Activated CD4-positive, alpha-beta T cell treated with anti-CD3 and anti-CD28 coated beads, Interleukin-2, amount 50 U/mL, for 16 hours (primary cell): Measurements from ENCODE around the gene PNMA8A.
"Not testable (repeated sequence)": the region's sequence is repeated elsewhere in the genome, so short reads cannot be mapped to it uniquely, and the experiment has no call there.

Experiments
- DNase-seq: peaks from one replicate; pipeline ENCODE4 v3.0.0-alpha.2; 2020

The PNMA8A gene

DNA sequence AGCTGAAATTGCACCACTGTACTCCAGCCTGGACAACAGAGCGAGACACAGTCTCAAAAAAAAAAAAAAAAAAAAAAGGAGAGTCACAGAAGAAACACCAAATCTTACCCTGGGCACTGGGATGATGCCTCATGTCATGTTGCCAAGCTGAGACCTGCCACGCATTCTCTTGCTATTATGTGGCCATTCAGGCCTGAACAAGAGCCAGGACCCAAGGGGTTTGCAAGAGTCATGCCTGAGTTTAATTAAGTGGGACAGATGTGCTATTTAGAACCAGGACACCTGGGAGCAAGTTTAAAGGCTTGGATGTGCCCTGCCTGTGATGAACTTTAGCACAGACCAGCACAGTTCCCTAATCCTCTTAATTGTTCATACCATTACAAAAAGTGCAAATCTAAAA lies 9.8 kb downstream of the PNMA8A start:
- DNase-seq, result no peak

DNA sequence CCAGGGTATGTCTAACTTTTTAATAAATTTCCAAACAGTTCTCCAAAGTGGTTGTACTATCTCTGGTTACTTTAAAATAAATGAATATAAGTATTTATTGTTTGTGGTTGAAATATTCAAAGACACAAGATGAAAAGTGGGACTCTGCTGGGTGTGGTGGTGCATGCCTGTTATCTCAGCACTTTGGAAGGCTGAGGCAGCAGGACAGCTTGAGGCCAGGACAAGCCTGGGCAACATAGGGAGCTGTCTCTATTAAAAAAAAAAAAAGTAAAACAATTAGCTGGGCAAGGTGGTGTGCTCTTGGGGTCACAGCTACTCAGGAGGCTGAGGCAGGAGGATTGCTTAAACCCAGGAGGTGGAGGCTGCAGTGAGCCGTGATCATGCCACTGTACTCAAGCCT lies 10.4 kb downstream of the PNMA8A start:
- DNase-seq, result no peak

DNA sequence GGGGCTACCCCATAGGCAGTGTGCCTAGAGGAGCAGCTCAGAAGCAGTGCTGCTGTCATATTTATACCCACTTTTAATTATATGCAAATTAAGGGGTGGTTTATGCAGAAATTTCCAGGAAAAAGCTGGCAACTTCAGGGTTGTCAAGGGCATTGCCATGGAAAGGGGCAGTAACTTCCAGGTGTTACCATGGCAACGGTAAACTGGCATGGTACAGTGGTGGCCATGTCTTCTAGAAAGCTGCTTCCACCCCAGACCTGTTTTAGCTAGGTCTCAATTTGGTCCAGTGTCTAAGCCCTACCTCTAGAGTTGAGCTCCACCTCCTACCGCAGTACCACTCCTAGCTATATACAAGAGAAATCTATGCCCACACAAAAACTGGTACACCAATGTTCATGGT lies 11.3 kb downstream of the PNMA8A start:
- DNase-seq, result no peak

DNA sequence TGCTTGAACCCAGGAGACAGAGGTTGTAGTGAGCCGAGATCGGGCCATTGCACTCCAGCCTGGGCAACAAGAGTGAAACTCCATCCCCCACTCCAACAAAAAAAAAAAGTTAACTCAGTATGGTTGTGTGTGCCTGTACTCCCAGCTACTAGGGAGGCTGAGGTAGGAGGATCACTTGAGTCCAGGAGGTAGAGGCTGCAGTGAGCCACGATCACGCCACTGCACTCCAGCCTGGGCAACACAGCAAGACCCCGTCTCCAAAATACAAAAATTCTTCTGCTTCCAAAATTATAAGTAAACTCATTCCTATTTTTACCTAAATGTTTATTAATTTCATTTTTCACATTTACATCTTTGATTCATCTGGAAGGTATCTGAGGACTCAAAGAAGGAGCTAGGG lies 14.4 kb downstream of the PNMA8A start:
- no peak for DNase-seq

DNA sequence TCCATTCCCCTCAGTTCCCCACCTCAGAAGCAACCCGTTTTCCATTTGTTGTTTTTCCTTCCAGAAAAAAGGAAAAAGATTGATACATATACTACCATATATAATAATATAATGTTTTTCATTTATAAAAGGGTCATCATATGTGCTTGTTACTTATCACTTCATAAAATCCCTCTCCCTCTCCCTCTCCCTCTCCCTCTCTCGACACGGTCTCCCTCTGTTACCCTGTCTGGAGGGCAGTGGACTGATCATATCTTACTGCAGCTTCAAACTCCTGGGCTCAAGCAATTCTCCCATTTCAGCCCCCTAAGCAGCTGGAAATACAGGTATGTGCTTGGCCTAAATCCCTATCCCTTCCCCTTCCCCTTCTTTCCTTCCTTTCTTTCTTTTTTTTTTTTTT lies 17.1 kb downstream of the PNMA8A start:
- no peak for DNase-seq

DNA sequence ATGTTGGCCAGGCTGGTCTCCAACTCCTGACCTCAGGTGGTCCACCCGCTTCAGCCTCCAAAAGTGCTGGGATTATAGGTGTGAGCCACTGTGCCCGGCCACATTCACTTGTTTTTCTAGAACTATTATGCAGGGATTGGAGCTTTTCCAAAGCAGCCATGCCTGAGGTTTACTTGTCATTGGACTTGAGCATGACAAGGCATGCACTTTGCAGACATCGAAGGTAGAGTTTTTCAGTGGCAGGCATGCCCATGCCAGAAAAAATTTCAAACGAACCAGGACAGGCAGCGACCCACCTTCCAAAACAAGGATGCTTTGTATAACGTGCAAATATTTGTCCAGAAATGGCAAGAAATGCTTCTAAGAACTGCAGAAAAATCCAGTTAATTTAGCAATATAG lies 17.7 kb downstream of the PNMA8A start:
- no peak for DNase-seq

DNA sequence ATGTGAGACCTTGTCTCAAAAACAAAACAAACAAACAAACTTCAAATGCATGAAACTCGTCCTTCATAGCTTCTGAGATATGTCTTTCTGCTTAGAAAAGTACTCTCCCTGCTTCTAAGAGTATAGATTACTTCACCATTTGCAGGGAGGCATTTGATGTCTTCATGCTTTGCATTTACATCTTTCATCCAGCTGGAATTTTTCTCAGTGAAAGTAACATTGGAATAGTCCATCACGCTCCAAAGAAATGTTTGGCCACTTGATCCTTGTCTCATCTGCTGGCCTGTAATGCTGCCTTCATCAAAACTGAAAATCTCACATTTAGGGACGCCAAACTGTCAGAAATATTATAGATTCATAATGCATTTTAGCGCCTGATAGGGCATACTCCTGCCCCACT lies 19.2 kb downstream of the PNMA8A start:
- DNase-seq, result no peak

DNA sequence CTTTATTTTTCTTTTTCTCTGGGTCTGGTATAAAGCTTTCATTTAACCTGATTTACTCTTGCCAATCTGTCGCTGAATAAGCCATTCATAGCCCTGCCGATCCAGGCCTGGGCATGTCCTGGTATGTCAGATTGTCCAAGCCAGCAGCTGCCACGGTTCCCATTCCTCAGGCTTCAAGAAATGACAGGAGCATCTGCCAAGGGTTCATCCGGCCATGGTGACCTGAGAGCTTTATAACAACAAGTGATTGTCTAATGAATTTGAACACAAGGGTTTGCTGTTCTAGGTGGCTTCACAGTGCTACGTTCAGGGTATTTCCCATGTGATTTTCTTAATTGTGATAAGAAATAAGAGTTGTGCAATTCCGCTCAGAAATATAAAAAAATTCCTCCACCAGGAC lies 20.0 kb downstream of the PNMA8A start:
- DNase-seq, result no peak

DNA sequence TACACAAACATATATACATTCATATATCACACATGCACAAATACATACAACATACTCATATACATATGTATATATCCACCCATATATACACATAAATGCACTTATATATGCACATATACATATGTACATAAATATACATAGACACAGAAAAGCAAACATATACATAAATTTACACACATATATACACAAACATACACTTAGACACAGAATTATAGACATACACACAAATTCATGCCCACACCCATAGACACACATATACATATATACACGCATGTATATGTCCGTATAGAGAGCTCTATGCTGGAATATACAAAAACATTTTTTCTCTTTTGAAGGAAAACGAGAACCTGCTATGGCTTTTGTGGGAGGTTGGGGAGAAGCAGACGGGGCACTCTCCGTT lies 20.6 kb downstream of the PNMA8A start:
- DNase-seq, result no peak

DNA sequence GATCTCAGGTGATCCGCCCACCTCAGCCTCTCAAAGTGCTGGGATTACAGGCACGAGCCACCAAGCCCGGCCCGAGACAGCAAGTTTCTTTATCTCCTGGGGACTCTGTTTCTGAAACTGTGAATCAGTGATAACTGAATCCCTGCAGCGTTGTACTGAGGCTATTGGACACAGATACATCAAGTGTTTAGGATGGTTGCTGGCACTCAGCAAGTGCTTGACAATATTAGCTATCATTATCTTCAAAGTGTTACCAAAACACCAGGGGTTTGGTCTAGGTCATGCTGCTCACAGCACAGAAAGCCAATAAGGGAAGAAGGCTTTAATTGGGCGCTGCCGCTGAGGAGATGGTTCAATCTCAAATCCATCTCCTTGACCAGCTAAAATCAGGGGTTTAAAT lies 22.1 kb downstream of the PNMA8A start:
- no peak for DNase-seq

DNA sequence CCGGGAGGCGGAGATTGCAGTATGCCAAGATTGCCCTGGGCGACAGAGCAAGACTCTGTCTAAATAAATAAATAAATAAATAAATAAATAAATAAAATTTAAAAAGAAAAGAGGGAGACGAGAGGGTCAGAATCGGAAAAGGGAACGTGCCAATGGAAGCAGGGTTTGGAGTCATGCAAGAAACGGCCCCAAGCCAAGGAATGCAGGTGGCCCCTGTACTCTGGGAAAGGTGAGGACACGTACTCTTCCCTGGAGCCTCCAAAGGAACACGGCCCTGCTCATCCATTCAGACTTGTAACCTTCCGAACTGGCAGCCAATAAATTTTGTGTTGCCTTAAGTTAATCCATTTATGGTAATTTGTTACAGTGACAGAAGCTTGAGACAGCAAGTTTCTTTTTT lies 22.8 kb downstream of the PNMA8A start:
- DNase-seq, result no peak

DNA sequence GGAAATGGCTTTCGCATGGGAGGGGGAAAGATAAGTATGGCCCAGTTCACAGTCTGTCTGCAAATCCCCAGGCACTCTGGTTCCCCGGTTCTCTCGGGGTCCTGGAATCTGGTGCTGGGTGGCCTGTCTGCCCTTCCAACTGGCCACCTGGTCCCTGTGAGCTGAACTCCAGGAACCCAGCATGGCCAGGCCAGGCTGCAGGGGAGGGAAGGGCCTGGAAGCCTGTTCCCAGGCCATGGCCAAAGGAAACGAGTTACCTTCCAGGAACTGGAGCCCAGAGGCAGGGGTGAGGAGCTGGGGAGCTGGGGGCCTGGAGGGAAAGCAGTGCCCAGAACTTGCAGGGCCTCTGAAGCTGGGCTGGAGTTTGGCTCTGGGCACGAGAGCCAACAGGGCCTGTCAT lies 23.5 kb downstream of the PNMA8A start:
- DNase-seq, result no peak

DNA sequence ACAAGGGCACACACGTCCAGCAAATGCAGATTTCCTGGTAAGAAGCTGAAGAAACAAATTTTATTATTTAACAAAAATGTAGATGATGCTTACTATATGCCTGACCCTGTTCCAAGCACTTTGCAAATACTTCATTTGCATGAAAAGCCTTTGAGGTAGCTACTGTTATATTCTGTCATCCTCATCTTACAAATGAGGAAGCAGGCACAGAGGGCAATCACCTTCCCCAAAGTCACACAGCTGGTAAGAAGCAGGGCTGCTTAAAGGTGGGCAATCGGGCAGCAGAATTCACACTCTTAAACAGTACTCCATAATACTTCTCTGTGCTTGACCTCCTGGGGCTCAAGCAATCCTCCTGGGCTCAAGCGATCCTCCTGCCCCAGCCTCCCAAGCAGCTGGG lies 24.4 kb downstream of the PNMA8A start:
- no peak for DNase-seq

DNA sequence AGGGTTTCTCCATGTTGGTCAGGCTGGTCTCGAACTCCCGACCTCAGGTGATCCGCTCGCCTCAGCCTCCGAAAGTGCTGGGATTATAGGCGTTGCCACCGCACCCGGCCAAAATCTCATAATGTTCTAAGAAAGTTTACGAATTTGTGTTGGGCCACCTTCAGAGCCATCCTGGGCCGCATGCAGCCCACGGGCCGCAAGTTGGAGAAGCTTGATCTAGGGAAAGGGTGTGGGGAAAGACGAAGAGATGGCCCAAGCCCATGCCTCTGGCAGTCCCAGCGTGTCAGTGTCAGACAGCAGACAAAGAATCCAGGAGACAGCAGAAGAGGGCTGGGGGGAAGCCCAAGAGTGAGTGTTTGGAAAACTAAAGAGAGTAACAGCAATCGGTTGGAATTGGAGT lies 25.3 kb downstream of the PNMA8A start:
- DNase-seq, result no peak

DNA sequence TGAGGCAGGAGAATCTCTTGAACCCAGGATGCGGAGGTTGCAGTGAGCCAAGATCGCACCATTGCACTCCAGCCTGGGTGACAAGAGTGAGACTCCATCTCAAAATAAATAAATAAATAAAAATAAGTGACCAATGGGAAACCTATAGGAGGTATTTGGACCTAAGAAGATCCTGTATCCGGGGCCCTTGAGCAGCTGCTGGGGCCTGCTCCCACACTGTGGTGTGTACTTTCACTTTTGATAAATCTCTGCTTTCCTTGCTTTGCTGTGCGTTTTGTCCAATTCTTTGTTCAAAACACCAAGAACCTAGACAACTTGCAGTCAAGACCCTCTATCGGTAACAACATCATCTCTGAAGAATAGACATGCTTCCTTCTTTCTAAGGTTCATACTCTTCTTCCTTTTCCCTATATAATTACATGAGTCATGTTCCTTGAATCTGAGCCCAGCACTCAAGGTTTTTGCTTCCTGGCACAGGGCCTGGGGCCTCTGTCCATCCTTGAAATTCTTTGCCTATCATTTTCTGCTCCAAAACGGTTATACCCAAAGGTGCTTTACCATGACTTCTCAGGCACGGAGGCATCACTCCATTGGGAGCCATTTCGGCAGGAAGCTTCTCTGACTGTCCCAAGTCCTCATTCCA lies 28.4 kb downstream of the PNMA8A start:
- DNase-seq, result no peak

DNA sequence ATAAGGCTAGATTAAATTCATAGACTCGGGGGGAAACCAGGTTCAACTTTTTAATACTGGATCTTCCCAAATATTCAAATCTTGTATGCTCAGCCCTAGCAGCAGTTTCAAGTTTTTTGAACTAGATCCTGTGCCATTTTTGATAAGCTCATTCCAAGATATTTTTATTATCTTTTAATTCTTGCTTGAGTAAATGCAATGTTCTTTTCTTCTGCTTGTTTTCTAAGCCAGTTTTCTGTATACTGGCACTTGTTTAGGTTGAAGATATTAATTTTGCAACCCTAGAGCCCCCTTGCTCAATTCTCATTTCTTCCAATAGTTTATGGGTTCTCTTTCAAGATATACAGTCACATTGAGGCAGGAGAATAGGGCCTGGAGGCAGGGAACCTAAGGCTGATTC lies 29.5 kb downstream of the PNMA8A start:
- DNase-seq, result no peak

DNA sequence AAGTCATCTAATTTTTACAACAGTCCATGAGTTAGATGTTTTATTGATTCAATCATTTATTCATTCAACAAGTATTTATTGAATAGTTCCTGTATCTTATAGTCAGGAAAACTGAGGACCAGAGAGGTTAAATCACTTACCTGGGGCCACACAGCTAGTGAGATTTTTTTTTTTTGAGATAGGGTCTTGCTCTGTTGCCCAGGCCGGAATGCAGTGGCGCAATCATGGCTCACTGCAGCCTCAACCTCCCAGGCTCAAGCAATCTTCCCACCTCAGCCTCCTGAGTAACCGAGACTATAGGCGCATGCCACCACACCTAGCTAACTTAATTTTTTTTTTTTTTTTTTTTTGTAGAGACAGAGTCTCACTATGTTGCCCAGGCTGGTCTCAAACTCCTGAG lies 35.7 kb downstream of the PNMA8A start:
- not testable (repeated sequence) for DNase-seq

DNA sequence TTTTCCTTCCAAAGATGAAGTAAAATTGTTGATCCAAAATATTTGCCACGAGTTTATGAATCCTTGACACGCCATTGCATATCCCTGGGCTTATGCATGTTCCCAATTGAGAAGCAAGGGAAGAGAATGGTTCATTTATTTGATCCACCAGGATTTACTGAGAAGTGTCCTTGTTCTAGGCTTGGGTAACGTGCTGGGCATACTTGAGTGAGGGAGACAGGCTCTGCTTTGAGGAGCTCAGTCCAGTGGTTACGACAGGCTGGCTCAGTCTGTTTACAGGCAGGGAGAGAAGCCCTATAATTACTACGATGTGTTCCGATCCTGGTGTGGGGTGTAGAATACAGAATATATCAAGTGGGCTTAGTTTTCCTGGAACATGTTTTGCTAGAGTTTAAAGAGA lies 36.4 kb downstream of the PNMA8A start:
- DNase-seq, result no peak

DNA sequence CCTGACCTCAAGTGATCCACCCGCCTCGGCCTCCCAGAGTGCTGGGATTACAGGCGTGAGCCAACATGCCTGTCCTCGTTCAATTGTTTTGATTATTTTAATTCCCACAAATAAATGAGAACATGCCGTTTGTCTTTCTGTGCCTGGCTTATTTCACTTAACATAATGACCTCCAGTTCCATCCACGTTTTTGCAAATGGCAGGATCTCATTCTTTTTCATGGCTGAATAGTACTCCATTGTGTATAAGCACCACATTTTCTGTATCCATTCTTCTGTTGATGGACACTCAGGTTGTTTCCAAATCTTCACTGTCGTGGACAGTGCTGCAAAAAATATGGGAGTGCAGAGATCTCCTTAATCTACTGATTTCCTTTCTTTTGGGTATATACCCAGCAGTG lies 37.9 kb downstream of the PNMA8A start:
- DNase-seq, result not testable (repeated sequence)

DNA sequence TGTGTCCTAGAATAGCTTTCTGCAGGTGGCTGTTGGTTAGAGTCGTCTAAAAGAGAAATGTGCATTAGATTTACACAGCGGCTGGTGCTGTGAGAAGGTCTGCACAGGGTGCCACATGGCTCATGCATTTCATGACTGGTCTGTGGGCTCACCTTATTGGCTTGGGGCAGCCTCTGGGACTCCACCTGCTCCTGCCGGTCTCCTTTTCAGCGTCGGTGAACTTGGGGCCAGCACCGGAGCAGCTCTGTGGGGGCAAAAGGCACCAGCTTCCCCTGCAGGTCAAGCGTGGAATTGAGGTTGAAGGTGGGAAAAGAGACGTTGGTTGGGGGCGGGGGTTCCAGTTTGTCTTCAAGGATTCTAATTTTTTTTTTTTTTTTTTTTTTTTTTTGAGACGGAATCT lies 39.5 kb downstream of the PNMA8A start:
- no peak for DNase-seq

DNA sequence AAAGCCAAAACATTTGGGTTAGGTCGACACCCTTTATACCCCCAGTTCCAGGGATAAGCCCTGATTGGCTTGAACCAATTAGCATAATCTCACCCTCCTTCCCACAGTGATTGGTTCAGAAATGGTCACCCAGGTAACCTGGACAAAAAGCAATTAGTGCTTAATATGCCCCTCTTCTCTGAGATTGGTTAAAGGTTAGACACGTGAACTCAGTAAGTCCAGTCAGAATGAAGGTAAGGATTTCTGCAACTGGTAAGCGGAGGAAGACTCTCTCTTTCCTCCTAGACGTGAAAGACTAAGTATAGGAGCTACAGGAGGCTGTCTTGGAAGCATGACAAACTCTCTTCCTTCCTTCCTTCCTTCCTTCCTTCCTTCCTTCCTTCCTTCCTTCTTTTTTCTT lies 41.4 kb downstream of the PNMA8A start:
- DNase-seq, result no peak

DNA sequence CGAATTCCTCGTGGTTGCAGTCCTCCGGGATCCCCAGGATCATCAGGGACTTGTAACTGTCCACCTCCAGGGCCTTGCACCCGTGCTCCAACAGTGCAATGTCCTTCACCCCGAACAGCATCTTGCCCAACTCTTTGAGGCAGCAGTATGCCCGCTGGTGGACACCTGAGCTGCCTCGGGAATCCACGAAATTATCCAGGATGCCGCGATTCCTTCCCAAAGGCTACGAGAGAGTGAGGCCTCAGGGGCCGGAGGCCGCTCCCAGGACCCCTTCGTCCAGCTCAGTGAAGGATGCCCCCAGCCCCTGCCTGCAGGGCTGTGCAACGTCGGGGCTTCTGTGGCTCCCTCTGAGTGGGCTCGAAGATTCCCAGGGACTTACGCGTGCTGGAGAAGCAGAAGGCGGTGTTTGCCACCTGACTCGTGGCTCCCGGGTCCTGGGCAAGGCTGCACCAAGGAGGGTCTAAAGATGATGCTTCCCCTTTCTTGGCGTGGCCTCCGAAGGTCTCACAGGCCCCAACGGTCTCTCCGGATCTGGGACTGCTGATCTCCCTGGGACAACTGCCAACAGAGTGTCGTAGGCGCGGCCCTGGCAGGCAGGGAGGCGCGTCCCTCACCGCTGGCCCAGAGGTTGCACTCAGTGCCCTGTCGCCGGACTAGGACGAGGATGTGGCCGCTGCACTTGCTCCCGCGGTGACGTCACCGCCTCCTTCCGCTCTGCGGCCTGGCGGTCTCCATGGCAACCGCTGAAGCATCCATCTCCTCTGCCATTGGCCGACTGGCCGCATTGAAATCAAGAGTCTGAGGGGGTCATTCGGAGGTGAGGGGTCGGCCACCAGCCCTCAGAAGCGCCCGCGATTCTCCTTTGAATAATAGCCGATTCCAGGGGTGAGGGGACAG lies 42.9 kb downstream of the PNMA8A start, which contains the start of gene PNMA8C:
Gene PNMA8C (minus strand): TSS at position 698 of the 897 bp plus-strand sequence. CDS start 577 bp downstream, at position 121.
- peak; percentile 65 for DNase-seq

DNA sequence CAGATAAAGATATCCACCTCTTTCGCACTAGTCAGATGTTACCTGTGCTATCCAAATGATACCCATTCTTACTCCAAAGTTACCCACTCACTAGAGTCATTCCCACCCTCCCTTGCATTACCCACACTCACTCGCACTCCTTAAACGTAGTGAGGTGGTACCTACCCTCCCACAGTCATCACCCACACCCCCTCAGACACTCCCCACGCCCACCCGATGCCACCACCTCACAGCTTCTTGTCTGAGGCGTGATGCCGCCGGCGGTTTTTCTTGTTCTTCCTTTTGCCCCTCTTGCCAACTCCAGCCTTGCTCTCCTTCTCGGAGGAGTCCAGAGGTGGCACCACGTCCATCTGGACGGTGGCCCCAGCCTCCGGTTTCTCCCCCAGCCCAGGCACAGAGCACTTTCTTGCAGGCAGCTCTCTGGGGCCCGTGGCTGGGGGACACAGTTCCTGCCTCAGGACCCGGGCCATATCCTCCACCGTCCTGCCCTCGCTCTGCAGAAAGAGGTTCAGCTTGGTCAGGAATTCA lies 43.8 kb downstream of the PNMA8A start:
- DNase-seq, result no peak

DNA sequence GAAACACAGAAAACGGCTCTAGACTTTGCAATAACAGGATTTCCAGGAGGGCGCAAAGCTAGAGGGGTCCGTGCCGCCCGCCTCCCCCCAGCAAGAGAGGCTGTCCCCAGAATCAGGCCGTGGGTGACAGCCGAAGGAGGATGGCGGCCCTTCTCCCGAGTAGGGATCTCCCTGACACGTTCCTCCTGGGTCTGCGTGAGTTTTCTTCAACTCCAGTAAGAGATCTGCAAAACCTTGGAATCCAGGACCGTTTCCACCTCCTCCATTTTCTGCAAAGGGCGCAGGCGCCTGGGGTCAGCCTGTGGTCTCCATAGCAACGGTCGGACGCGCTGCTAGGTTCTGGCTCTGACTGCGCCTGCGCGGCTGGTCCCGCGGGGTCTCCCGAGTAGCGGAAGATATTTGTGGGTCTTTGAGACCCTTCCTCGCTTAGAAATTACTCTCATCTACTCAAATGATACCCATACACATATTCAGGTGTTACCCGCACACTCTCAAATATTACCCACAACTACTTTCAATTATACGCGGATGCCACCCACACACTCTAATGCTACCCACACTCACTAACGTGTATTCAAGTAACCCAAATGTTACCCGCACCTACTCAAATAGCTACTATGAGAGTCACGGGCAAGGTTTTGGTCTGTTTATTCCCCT lies 44.7 kb downstream of the PNMA8A start:
- DNase-seq, result peak; percentile 50
